MCF 10A (cell line): ENCODE measurements around the gene LRRC19. TPM values are rescaled to one million over a fixed set of nuclear protein-coding genes. Genes with fewer than 3 reads are reported as not detected.
A peak's percentile ranks its signal among the peaks of the same experiment; 100 is the strongest.

ENCODE experiments used
- BruUV-seq: library from RNA; stranded (reverse); fragments of 400-500 nt; replicated peaks from 2 replicates; lab custom pipeline; 2021; lab: Mats Ljungman, UMichigan
- CTCF ChIA-PET: fragments of 300-600 bp; sonication (Branson Sonifier 250); formaldehyde crosslinking; extraction: SDS; loops from one replicate; lab custom pipeline; 2021; ENCODE audit warnings: antibody characterized with exemption, inconsistent platforms; lab: Yijun Ruan, JAX
- POLR2A ChIA-PET: fragments of 300-600, 350-650 bp; sonication (Branson Sonifier 250); formaldehyde crosslinking; extraction: SDS; loops from one replicate; lab custom pipeline; 2020; ENCODE audit warnings: antibody characterized with exemption, inconsistent platforms; lab: Yijun Ruan, JAX
- DNase-seq: peaks from one replicate; pipeline ENCODE4 v3.0.0-alpha.2; 2018; ENCODE audit not compliant: unreplicated experiment
- H3K27ac Mint-ChIP-seq: one replicate; pipeline ENCODE4 v1.8.0; 2022; ENCODE audit warnings: mild to moderate bottlenecking, low read depth, mixed read lengths; ENCODE audit not compliant: unreplicated experiment
- H3K27me3 Mint-ChIP-seq: one replicate; pipeline ENCODE4 v1.8.0; 2022; ENCODE audit warnings: mixed read lengths; ENCODE audit not compliant: insufficient read depth, unreplicated experiment
- H3K36me3 Mint-ChIP-seq: one replicate; pipeline ENCODE4 v1.8.0; 2022; ENCODE audit warnings: mild to moderate bottlenecking, moderate library complexity, mixed read lengths; ENCODE audit not compliant: insufficient read depth, unreplicated experiment
- H3K4me1 Mint-ChIP-seq: one replicate; pipeline ENCODE4 v1.8.0; 2022; ENCODE audit warnings: mixed read lengths; ENCODE audit not compliant: insufficient read depth, unreplicated experiment
- H3K4me3 Mint-ChIP-seq: one replicate; pipeline ENCODE4 v1.8.0; 2022; ENCODE audit warnings: mild to moderate bottlenecking, moderate library complexity, mixed read lengths; ENCODE audit not compliant: unreplicated experiment
- H3K9me3 Mint-ChIP-seq: one replicate; pipeline ENCODE4 v1.8.0; 2022; ENCODE audit warnings: mixed read lengths; ENCODE audit not compliant: unreplicated experiment
- CTCF ChIP-seq: fragments of 200-600 bp; IDR thresholded peaks from one replicate; pipeline ENCODE4 v1.8.0; 2022; ENCODE audit warnings: antibody characterized with exemption, mild to moderate bottlenecking; ENCODE audit not compliant: unreplicated experiment
- intact Hi-C: fragments of 100-400 bp; cut with micrococcal nuclease; formaldehyde crosslinking; loops from 2 replicates; pipeline ENCODE4 v1.14.1; 2022
- total RNA-seq: library from RNA; stranded (reverse); gene quantifications from 2 replicates; pipeline ENCODE4 v1.2.3, GENCODE V29; 2022

Gene LRRC19
- total RNA-seq, 1 experiment from 2014 or later = not detected

- peaks cover 8% of the 10 kb centered on the region for H3K36me3 Mint-ChIP-seq
- H3K27ac Mint-ChIP-seq = no peak overlapping the region
- peaks cover 6% of the 10 kb centered on the region for H3K4me1 Mint-ChIP-seq
- ChIA-PET POLR2A (no interaction called here), CTCF (interaction anchor here (0.6 to 1.6 kb wide), 5 partner anchors 211 to 617 kb away, joined by 3 to 6 read pairs (median 3); no protein-coding TSS in a partner anchor)
- TF ChIP-seq CTCF = no peak
- H3K27me3 Mint-ChIP-seq = no peaks in the 10 kb centered on the region
- intact Hi-C loops = loop anchor here (10.0 kb wide), 1 partner anchor 487 kb away; the partner anchor contains the start of genes IFNK and MOB3B
- no peak overlapping the region for H3K4me3 Mint-ChIP-seq
- BruUV-seq = no TSS peak
- DNase-seq = no peak
- no peaks in the 10 kb centered on the region for H3K9me3 Mint-ChIP-seq
Observed at GRCh38 chr9:27037499-27037898, 32.0 kb upstream of the LRRC19 start.

DNA sequence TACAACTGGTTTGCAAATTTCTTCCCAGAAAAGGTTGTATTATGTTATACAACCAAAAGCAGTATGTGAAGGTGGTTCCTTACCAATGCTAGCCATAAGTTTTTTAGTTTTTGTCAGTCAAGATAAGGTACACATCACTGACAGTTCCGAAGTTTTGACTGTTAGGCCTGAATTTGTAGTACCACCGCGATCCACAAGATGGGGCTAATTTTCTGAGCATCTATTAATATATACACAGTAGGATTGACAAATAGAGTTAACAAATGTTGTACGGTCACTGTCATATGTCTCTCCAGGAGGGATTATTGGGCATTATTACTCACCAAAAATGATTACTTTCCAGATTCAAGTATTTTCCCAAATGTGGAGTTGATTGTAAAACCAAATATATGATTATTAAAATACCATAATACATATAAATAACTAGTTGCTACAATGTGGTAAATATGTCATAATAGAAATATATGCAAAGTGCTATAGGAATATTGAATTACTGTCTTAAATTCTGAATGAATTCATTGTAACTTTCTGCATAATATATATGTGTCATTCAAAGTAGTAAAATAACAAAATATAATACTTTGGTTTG lies 28.4 kb upstream of the LRRC19 start:
- CTCF ChIA-PET = interaction anchor here (0.7 to 4.3 kb wide), 17 partner anchors 11 to 298 kb away, joined by 3 to 56 read pairs (median 4); no protein-coding TSS in a partner anchor
- peak; percentile 64 for TF ChIP-seq CTCF

DNA sequence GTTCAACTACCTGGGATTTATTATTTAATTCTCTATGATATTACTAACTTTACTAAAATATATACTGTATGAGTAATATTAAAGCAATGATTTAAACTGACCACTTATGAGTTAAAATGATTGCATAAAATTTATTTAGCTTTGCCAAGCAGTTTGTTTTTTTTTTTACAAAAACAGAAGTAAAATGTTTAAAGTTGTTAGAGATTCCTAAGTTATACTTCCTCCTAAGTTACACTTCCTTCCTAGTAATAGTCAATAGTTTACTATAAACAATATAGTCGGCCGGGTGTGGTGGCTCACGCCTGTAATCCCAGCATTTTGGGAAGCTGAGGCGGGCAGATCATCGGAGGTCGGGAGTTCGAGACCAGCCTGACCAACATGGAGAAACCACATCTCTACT lies 23.7 kb upstream of the LRRC19 start:
- intact Hi-C loops = no loop called here
- Mint-ChIP-seq H3K9me3 (no peaks in the 10 kb centered on the region), H3K4me3 (no peak overlapping the region), H3K36me3 (peaks cover 39% of the 10 kb centered on the region), H3K27me3 (no peaks in the 10 kb centered on the region), H3K4me1 (no peaks in the 10 kb centered on the region), H3K27ac (no peak overlapping the region)
- no peak for TF ChIP-seq CTCF
- ChIA-PET POLR2A (interaction anchor here (0.7 kb wide), 1 partner anchor 125 kb away, joined by 3 read pairs; no protein-coding TSS in a partner anchor), CTCF (interaction anchor here (0.5 to 1.0 kb wide), 4 partner anchors 218 to 519 kb away, joined by 3 to 4 read pairs (median 4); no protein-coding TSS in a partner anchor)
- BruUV-seq = no TSS peak
- no peak for DNase-seq

More for the DNA sequence above, 28.4 kb upstream of the LRRC19 start:
- Mint-ChIP-seq H3K27me3 (no peaks in the 10 kb centered on the region), H3K9me3 (no peaks in the 10 kb centered on the region), H3K27ac (no peak overlapping the region), H3K4me3 (no peak overlapping the region), H3K36me3 (peaks cover 14% of the 10 kb centered on the region), H3K4me1 (peaks cover 6% of the 10 kb centered on the region)
- DNase-seq = peak; percentile 71
- intact Hi-C loops = loop anchor here (1.0 to 10.0 kb wide), 5 partner anchors 148 to 513 kb away; partner anchors contain the start of genes IFNK and MOB3B
- no TSS peak for BruUV-seq
- POLR2A ChIA-PET = interaction anchor here (1.2 to 1.3 kb wide), 2 partner anchors 10 to 165 kb away, joined by 3 to 5 read pairs; no protein-coding TSS in a partner anchor

GRCh38 chr9:27022920-27023319 lies 17.4 kb upstream of the LRRC19 start:
- Mint-ChIP-seq H3K9me3 (no peaks in the 10 kb centered on the region), H3K27me3 (no peaks in the 10 kb centered on the region), H3K36me3 (peaks cover 49% of the 10 kb centered on the region), H3K4me1 (no peaks in the 10 kb centered on the region), H3K27ac (no peak overlapping the region), H3K4me3 (no peak overlapping the region)
- DNase-seq = no peak
- ChIA-PET POLR2A (no interaction called here), CTCF (interaction anchor here (0.7 kb wide), 1 partner anchor 165 kb away, joined by 3 read pairs; no protein-coding TSS in a partner anchor)
- no peak for TF ChIP-seq CTCF
- intact Hi-C loops = no loop called here
- no TSS peak for BruUV-seq
